LNCaP clone FGC (cell line): ENCODE measurements around the gene PCDHGB1.
"Not testable (repeated sequence)": the region's sequence is repeated elsewhere in the genome, so short reads cannot be mapped to it uniquely, and the experiment has no call there.

Experiments
- DNase-seq: peaks from one replicate; pipeline ENCODE4 v3.0.0-alpha.2; 2011; ENCODE audit warnings: low read depth
- H3K4me3 ChIP-seq: 2 replicates; pipeline ENCODE4 v1.5.1; 2011; ENCODE audit warnings: mild to moderate bottlenecking, low read depth, low read length, control low read depth
- TF ChIP-seq, protein P1 (sequence below): IDR thresholded peaks from 2 replicates; pipeline ENCODE4 v1.5.1; 2012; ENCODE audit warnings: mild to moderate bottlenecking; ENCODE audit not compliant: control insufficient read depth, insufficient read depth; ENCODE audit errors: extremely low read depth

The PCDHGB1 gene

DNA sequence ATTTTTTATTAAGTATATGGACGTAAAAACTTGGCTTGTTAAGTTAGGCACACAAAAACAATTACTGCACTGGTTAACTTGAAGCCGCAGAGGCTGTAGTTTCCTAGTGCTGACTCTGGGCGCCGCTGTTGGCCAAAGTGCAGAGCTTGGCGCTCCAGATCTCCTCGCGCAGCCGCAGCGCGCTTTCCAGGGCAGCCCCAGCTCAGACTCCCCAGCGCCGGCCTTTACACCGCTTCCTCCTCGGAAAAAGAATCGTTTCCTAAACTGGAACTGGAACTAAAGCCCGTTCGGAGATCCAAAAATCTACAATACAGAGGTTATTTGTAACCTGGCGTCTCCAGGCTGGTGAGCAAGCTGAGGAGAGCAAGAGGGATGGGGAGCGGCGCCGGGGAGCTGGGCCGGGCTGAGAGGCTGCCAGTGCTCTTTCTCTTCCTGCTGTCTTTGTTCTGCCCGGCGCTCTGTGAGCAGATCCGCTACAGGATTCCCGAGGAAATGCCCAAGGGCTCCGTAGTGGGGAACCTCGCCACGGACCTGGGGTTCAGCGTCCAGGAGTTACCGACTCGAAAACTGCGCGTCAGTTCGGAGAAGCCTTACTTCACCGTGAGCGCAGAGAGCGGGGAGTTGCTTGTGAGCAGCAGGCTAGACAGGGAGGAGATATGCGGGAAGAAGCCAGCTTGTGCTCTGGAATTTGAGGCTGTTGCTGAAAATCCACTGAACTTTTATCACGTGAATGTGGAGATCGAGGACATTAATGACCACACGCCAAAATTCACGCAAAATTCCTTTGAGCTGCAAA lies 48.1 kb downstream of the PCDHGB1 start, which contains the start of gene PCDHGB5:
Gene PCDHGB5 (plus strand): TSS at position 192 of the 796 bp plus-strand sequence. CDS start 181 bp downstream, at position 373.
- TF ChIP-seq, protein P1, sequence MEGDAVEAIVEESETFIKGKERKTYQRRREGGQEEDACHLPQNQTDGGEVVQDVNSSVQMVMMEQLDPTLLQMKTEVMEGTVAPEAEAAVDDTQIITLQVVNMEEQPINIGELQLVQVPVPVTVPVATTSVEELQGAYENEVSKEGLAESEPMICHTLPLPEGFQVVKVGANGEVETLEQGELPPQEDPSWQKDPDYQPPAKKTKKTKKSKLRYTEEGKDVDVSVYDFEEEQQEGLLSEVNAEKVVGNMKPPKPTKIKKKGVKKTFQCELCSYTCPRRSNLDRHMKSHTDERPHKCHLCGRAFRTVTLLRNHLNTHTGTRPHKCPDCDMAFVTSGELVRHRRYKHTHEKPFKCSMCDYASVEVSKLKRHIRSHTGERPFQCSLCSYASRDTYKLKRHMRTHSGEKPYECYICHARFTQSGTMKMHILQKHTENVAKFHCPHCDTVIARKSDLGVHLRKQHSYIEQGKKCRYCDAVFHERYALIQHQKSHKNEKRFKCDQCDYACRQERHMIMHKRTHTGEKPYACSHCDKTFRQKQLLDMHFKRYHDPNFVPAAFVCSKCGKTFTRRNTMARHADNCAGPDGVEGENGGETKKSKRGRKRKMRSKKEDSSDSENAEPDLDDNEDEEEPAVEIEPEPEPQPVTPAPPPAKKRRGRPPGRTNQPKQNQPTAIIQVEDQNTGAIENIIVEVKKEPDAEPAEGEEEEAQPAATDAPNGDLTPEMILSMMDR = peak; percentile 72
- DNase-seq = not testable (repeated sequence)
- peak within 1 kb of the TSS; percentile 51 for H3K4me3 ChIP-seq

DNA sequence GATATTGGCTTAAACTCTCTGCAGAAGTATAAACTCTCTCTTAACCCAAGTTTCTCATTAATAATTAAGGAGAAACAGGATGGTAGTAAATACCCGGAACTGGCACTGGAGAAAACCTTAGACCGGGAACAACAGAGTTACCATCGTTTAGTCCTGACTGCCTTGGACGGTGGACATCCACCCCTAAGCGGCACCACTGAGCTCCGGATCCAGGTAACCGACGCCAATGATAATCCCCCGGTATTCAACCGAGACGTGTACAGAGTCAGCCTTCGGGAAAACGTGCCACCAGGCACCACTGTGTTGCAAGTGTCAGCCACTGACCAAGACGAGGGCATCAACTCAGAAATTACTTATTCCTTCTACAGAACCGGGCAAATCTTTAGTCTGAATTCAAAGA lies 48.7 kb downstream of the PCDHGB1 start:
- H3K4me3 ChIP-seq = no peak overlapping the region
- TF ChIP-seq, protein P1 = no peak
- DNase-seq = no peak

DNA sequence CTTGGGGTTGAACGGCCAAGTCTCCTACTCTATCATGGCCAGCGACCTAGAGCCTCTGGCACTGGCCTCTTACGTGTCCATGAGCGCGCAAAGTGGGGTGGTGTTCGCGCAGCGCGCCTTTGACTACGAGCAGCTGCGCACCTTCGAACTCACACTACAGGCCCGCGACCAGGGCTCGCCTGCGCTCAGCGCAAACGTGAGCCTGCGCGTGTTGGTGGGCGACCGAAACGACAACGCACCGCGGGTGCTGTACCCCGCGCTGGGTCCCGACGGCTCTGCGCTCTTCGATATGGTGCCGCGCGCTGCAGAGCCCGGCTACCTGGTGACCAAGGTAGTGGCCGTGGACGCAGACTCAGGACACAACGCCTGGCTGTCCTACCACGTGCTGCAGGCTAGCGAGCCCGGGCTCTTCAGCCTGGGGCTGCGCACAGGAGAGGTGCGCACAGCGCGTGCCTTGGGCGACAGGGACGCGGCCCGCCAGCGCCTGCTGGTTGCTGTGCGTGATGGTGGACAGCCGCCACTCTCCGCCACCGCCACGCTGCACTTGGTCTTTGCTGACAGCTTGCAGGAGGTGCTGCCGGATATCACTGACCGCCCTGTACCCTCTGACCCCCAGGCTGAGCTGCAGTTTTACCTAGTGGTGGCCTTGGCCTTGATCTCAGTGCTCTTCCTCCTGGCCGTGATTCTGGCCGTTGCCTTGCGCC lies 49.8 kb downstream of the PCDHGB1 start:
- no peak for DNase-seq
- TF ChIP-seq, protein P1 = no peak
- no peak overlapping the region for H3K4me3 ChIP-seq
